D721Med (cell line): ENCODE data around the gene IFI27.

Source experiments
- DNase-seq: peaks from one replicate; pipeline ENCODE4 v3.0.0; 2011; ENCODE audit warnings: low spot score; ENCODE audit not compliant: insufficient read length
- FAIRE-seq: peaks from 2 replicates; lab custom pipeline; 2011; peaks lifted over from hg19 to GRCh38; lab: Jason Lieb, UNC
- TF ChIP-seq, protein P1 (sequence below): IDR thresholded peaks from 2 replicates; pipeline ENCODE4 v1.5.1; 2012; ENCODE audit warnings: mild to moderate bottlenecking, control low read depth; ENCODE audit not compliant: insufficient read depth; ENCODE audit errors: missing control alignments

IFI27 gene

DNA sequence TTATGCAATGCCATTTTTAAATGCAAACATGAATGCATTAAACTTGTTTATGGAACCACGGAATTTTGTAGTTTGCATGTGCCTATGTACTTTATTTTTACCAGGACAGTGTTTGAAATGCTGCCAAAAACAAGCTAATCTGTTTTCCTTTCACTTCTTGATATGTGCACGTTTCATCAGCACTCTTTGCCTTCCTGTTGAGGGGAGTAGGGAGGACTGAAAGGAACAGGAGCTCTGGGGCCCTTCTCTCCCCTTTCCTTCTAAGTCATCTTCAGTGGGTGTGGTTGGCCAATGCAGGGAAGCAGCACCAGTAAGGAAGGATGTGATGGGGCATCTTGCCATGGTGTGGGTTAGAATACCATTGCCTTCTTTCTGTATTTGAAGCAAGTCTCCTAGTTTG, 51.4 kb downstream of the IFI27 start:
- DNase-seq = no peak
- TF ChIP-seq, protein P1, sequence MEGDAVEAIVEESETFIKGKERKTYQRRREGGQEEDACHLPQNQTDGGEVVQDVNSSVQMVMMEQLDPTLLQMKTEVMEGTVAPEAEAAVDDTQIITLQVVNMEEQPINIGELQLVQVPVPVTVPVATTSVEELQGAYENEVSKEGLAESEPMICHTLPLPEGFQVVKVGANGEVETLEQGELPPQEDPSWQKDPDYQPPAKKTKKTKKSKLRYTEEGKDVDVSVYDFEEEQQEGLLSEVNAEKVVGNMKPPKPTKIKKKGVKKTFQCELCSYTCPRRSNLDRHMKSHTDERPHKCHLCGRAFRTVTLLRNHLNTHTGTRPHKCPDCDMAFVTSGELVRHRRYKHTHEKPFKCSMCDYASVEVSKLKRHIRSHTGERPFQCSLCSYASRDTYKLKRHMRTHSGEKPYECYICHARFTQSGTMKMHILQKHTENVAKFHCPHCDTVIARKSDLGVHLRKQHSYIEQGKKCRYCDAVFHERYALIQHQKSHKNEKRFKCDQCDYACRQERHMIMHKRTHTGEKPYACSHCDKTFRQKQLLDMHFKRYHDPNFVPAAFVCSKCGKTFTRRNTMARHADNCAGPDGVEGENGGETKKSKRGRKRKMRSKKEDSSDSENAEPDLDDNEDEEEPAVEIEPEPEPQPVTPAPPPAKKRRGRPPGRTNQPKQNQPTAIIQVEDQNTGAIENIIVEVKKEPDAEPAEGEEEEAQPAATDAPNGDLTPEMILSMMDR = no peak
- no peak for FAIRE-seq

DNA sequence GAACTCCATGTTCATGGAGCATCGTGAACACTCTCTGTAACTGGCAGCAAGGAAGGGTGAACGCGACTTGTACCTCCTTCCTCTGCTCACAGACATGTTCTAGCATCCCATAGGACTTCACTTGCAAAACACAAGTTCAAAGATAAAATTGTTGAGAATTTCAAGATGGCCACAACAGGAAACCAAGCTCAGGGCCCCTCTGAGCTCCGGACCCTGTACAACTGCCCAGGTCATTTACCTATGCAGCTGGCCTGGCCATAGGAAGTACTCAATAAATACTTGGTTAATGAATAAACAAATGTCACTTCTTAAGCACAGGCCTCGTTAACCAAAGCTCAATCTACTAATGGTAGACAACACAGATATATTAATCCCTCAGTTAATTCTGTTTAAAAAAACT, 51.9 kb downstream of the IFI27 start:
- FAIRE-seq (no peak), DNase-seq (no peak)
- TF ChIP-seq, protein P1 = no peak

DNA sequence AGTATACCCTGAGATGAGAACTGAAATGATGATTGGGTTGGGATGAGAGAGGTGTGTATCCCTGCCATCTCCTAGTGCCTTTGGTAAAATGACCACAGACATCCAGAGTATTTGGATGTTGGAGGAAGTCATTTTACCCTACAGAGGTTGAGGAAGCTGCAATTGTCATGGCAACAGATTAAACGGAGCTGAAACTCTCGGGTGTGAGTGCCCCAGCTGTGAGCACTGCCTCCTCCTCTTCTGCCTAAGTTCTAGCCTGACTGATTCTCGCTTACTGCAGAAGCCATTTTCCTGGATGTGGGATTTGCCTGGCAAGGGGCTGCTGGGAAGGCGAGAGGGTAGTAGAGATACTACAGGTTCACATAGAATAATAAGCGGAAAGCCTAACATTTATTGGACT, 53.3 kb downstream of the IFI27 start:
- FAIRE-seq (no peak), DNase-seq (no peak)
- TF ChIP-seq, protein P1 = no peak

DNA sequence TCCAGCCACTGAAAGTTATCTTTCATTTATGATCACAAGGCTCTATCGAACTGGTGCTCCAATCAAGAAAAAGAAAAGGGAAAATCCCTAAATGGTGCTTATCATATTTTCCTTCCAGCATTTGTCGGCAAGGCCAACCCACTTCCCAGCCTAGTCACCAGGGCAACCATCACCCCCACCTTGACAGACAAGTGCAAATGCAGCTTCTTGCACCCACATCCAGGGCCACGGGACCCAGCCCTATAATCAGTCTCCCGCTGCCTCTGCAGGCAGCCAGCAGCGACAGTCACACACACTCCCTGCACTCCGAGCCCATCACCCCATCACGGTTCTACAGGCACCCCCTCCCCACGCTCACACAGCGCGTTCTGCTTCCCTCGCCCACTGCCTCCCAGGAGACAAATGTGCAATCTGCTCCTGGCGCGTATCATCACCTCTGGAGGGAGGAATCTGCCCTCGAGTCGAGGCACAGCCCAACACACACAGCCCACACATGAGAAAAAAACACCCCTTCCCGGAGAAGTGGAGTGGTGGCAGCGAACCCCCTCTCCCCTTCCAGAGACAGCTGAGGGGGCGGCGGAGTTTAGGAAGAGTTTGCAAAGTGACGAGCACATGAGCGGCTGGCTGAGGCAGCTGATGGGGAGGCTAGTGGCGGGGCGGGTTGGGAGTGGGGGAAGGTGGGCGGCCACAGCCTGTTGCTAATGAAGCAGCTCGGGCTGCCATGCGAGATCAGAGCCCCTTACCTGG, 54.3 kb downstream of the IFI27 start:
- TF ChIP-seq, protein P1 = no peak
- FAIRE-seq = no peak
- no peak for DNase-seq

DNA sequence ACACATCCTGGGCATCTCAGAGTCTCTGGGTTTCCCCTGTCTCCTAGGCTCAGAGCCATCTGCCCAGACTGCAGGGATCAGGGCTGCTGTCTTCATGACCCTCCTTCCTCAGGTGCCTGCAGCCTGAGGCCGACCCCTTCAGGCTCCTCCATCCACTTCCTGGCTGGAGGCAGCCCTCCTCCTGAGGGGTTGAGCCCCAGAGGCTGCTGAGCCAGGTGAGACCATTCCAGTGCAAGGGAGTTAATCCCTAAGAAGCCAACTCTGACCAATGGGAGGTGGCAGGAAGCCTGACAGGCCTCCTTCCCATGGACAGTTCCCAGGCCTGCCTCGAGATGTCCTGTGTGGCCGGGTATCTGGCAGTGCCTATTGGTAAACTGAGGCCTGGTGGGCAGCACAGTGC, 55.2 kb downstream of the IFI27 start:
- FAIRE-seq (no peak), DNase-seq (no peak)
- TF ChIP-seq, protein P1 = no peak
